GM12892 (cell line): ENCODE results near the gene ZNF747.

Experiments
- POLR2A ChIP-seq: IDR thresholded peaks from 2 replicates; pipeline ENCODE4 v1.6.1; 2011; ENCODE audit warnings: low read depth, low read length, control low read depth
- POLR2AphosphoS5 ChIP-seq: IDR thresholded peaks from 2 replicates; pipeline ENCODE4 v1.6.1; 2011; ENCODE audit warnings: low read depth, low read length, control low read depth

- no peak for TF ChIP-seq POLR2A
- TF ChIP-seq POLR2AphosphoS5: no peak
Measured at GRCh38 chr16:30485818-30486436, 48.7 kb downstream of the ZNF747 start.
